GM10266 (cell line): ENCODE results near the gene ZBTB21.
A peak's percentile ranks its signal among the peaks of the same experiment; 100 is the strongest.

Source experiments
- DNase-seq: peaks from one replicate; pipeline ENCODE4 v3.0.0; 2012; ENCODE audit errors: extremely low spot score
- TF ChIP-seq, protein P1 (sequence below): IDR thresholded peaks from 2 replicates; pipeline ENCODE4 v1.5.1; 2012; ENCODE audit warnings: mild to moderate bottlenecking, low read depth; ENCODE audit not compliant: control insufficient read depth, insufficient read depth; ENCODE audit errors: missing control alignments

Gene ZBTB21

DNA sequence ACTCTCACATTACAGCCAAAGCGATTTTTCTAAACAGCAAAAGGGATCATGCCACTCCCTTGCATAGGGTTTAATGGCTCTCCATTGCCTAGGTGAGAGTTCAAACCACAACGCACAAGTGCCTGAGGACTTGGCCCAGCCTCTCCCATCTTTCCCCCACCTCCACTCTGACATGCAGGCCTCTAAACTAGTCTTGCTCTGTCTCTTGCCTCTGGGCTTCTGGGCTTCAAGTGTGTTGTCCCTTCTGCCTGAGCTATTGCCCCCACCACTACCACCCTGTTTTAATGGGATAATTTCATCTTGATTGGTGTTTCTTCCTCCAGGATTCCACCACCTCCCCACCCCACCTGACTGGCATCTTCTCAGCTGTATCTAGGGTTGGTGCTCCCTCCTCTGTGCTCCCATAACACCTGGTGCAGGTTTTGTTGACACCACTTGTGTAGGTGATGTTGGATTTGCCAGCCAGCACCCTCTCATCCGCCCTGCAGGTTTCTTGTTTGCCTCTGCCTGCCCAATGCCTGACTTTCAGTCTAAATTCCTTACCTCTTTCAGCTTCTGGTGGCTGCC is 2.7 kb upstream of the ZBTB21 start:
- DNase-seq: no peak
- TF ChIP-seq, protein P1, sequence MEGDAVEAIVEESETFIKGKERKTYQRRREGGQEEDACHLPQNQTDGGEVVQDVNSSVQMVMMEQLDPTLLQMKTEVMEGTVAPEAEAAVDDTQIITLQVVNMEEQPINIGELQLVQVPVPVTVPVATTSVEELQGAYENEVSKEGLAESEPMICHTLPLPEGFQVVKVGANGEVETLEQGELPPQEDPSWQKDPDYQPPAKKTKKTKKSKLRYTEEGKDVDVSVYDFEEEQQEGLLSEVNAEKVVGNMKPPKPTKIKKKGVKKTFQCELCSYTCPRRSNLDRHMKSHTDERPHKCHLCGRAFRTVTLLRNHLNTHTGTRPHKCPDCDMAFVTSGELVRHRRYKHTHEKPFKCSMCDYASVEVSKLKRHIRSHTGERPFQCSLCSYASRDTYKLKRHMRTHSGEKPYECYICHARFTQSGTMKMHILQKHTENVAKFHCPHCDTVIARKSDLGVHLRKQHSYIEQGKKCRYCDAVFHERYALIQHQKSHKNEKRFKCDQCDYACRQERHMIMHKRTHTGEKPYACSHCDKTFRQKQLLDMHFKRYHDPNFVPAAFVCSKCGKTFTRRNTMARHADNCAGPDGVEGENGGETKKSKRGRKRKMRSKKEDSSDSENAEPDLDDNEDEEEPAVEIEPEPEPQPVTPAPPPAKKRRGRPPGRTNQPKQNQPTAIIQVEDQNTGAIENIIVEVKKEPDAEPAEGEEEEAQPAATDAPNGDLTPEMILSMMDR: no peak

DNA sequence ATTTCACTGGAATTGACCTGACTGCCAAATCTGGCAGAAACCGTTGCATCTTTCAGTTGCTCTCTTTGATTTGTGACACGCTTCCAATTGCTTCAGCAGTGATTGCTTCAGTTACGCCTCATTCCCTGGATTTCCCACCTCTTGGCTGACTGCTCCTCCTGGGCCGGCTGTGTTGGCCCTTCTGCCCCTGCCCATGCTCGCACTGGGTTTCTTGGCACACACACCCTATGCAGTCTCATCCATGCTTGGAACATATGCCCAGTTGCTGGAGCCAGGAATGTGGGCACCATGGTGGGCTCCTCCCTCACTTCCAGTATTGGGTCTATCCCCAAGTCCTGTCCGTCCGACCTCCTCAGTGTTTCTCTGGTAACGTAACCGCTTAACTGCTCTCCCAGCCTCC is 2.2 kb upstream of the ZBTB21 start:
- TF ChIP-seq, protein P1: no peak
- DNase-seq: no peak

DNA sequence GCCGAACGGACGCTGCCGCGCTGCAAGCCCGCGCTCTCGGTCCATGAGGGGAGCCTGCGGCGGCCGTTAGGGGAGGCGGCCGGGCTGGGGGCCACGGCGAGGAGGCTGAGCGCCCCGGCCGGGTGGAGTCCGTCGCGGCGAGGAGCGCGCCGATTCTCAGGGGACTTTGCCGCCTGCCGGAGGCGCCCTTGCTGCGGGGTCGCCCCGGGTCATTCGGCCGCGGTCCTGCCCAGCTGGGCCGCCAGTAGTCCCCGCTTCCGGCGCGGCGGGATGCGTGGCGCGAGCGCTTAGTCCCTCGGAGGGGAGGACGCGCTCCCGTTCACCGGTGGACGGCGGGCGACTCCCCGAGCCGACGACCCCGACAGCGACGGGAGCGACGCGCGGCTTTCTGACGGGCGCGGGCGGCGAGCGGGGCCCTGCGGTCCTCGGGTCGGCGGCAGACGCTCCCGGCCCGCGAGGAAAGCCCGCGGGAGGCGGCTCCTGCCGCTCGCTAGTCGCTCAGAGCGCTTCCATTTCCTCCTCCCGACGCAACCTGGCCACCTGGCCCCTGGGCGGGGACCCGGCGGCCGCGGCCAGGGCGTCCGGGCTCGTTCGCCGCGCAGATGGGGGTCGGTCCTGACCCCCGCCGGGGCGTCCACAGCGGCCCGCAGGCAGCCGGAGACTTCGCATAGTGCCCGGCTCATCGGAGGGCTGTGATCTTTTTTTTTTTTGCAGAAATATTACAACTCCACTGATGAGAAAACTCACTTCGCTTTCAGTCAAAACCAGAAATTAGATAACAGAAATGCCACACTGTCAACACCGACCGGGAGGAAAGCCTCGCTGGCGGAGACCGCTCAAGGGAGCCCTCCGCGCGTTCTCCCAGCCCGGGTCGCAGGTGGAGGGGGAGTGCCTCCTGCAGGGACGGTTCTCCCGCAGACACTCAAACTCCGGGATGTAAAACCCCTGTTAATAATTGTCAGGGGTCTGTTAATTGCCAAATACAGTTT is 641 bp upstream of the ZBTB21 start:
- peak; percentile 47 for DNase-seq
- TF ChIP-seq, protein P1: peak; percentile 35

DNA sequence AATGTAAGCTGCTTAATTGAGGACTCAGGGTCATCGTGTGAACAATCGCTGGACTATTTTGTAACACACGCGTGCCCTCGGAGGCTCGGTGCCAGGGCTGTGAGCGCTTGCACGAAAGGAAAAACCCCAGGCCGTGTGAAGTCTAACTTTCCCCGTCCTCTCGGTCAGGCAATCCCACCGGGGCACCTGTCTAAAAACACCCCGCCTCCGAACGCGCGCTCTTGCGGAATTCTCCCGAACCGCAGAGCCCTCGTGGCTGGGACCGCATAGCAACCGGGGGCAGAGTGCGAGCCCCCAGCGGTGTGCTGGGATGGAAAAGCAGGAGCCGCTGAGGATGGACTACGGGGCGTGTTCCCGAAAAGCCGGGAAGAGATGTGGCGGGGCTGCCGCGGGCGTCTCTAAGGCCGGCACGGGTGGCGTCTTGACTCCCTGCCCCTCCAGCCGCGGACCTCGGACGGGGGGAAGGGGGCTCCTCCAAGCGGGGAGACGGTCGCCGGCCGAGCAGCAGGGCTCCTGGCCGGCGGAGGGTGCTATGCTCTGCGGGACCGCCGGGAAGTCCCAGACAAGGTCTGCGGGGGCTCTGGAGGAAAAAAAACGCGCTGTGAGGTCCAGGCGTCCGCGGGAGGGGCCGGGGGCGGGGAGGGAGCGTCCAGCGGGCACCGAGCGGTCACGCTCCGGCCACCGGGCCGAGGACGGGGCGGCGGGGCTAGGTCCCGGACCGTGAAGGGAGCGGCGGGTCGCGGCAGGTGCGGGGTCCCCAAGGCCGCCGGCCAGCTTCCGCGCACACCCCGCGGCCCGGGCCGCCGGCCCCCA is 936 bp downstream of the ZBTB21 start:
- TF ChIP-seq, protein P1: peak; percentile 43
- DNase-seq: peak; percentile 37

DNA sequence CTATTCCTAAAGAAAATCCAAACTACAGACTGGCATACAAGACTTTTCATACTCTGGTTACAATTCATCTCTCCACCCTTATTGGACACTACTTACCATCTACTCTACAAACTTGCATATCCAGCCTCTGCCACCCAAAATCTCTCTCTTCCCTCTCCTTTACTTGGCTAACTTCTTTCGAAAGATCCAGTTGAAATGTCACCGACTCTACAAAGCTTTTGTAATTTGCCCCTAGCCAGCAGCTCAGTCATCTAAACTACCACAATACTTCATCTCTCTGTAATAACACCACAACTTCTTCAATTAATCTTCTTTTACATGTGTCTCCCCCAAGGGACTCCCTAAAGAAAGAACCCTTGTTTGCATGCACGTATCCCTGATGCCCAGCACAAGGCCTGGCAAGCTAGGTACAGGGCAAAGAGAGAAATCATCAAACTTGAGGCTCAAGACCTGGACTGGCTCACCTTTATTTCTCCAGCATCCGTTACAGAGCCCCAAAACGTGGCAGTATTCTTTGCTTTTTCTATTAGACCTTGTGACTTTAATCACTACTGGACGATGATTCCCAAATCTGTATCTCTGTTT is 2.7 kb downstream of the ZBTB21 start:
- TF ChIP-seq, protein P1: no peak
- no peak for DNase-seq

DNA sequence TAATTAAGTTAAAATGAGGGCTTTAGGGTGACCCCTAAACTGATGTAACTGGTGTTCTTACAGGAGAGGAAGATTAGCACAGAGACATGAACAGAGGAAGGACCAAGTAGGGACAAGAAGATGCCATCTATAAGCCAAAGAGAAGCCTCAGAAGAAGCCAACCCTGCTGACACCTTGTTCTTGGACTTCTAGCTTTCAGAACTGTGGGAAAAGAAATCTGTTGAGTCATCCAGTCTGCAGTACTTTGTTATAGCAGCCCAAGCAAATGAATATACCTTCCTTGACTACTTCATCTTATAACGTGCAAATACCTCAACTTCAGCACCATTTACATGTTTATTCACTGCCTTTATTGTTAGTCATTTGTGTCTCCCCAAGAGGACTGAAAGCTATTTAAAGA is 3.4 kb downstream of the ZBTB21 start:
- DNase-seq: no peak
- TF ChIP-seq, protein P1: no peak
